Right lobe of liver (tissue), 4 donors: ENCODE results near the gene CREBL2.
"Not testable (repeated sequence)": the region's sequence is repeated elsewhere in the genome, so short reads cannot be mapped to it uniquely, and the experiment has no call there.

ENCODE experiments used
- POLR2A ChIP-seq: fragments of 450-650 bp; IDR thresholded peaks from one replicate; pipeline ENCODE4 v1.6.1; 2017; ENCODE audit warnings: antibody characterized with exemption, mild to moderate bottlenecking
- TF ChIP-seq, protein P1 (sequence below), 4 donors: fragments of 200-600 bp in 3 of 4; fragments of 450-650 bp in 1 of 4; IDR thresholded peaks; one replicate each; pipeline versions ENCODE4 v1.5.1 to v1.8.0; 2016 to 2022; ENCODE audit warnings: antibody characterized with exemption in 4 of 4, mild to moderate bottlenecking in 2 of 4
- donor health status: DM: no; HTN: no; CAD: no.
- donor health status: DM: no; HTN: no; CAD: no.
- donor health status: DM: no; HTN: yes; CAD: no.

DNA sequence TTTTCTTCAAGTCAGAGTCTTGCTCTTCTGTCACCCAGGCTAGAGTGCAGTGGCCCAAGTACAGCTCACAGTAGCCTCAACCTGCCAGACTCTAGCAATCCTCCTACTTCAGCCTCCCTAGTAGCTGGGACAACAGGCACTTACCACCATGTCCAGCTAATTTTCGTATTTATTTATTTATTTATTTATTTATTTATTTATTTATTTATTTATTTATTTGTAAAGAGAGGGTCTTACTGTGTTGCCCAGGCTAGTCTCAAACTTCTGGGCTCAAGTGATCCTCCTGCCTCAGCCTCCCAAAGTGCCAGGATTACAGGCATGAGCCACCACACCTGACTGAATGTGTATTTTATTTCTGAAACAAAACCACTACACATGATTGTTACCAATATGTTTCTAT, 31.0 kb upstream of the CREBL2 start:
- TF ChIP-seq, protein P1, sequence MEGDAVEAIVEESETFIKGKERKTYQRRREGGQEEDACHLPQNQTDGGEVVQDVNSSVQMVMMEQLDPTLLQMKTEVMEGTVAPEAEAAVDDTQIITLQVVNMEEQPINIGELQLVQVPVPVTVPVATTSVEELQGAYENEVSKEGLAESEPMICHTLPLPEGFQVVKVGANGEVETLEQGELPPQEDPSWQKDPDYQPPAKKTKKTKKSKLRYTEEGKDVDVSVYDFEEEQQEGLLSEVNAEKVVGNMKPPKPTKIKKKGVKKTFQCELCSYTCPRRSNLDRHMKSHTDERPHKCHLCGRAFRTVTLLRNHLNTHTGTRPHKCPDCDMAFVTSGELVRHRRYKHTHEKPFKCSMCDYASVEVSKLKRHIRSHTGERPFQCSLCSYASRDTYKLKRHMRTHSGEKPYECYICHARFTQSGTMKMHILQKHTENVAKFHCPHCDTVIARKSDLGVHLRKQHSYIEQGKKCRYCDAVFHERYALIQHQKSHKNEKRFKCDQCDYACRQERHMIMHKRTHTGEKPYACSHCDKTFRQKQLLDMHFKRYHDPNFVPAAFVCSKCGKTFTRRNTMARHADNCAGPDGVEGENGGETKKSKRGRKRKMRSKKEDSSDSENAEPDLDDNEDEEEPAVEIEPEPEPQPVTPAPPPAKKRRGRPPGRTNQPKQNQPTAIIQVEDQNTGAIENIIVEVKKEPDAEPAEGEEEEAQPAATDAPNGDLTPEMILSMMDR (IDR thresholded peaks at IDR 0.05) = not testable (repeated sequence)
- not testable (repeated sequence) for TF ChIP-seq POLR2A
